Stimulated activated CD4-positive, alpha-beta T cell treated with anti-CD3 and anti-CD28 coated beads, Interleukin-12 subunit alpha, Interleukin-12 subunit beta, amount 100 ng/mL, for 48 hours (primary cell): ENCODE results near the gene KHDC1.
"Not testable (repeated sequence)": the region's sequence is repeated elsewhere in the genome, so short reads cannot be mapped to it uniquely, and the experiment has no call there.

ENCODE experiments used
- DNase-seq, 3 donors: peaks; one replicate each; pipeline ENCODE4 v3.0.0-alpha.2; 2020; ENCODE audit warnings: low read depth in 2 of 3, low spot score in 1 of 3

The KHDC1 gene

GRCh38 chr6:73250016-73250415, 13.0 kb downstream of the KHDC1 start:
- DNase-seq, result no peak

DNA sequence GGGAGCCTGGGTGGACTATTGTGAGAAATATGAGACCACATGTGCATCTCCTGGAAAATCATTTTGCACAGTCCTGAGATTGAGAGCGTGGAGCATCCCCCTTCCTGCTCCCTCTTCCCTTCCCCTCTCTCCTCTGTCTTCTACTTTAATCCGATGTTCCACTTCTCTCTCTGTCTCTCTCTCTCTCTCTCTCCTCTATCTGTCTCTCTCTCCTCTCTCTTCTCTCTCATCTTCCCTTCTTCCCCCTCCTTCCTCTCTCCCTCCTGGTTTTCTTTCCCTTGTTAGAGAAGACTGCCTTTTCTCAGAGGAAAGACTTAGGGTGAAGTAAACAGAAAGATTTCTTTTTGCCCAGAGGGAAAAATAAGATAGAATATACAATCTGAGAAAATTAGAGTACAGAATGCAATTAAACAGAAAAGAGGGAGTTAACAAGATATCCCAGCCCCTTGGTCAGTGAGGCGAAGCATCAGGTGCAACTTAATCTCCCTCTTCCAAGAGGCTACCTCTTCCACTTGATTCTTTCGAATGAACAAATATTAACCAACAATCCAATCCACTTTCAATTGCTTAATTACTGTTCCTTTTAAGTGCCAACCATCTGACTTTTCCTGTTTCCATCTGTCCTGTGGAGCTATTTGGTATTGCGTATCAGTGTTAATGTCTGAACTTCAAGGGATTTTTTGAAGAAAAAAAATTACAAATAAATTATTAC, 14.6 kb downstream of the KHDC1 start:
- DNase-seq, result no peak

GRCh38 chr6:73242001-73242400, 21.0 kb downstream of the KHDC1 start:
- no peak for DNase-seq

DNA sequence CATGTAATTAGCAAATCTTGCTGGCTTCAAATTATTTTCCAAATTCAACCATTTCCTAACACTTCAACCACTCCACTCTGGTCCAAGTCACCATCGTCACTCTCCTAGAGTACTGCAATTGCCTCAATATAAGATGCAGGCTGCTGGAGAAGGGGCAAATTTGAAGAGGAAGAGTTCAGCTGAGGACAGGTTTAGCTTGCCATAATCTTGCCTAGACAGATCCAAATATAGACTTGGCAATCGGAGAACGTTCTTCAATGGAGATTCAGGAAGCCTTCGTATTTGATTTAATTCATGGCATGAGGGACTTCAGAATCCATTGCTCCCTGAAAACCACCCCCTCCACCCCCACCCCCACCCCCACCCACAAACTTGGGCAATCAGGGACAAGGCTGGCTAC, 22.3 kb downstream of the KHDC1 start:
- no peak for DNase-seq

GRCh38 chr6:73236144-73236750, 26.7 kb downstream of the KHDC1 start:
- no peak for DNase-seq

DNA sequence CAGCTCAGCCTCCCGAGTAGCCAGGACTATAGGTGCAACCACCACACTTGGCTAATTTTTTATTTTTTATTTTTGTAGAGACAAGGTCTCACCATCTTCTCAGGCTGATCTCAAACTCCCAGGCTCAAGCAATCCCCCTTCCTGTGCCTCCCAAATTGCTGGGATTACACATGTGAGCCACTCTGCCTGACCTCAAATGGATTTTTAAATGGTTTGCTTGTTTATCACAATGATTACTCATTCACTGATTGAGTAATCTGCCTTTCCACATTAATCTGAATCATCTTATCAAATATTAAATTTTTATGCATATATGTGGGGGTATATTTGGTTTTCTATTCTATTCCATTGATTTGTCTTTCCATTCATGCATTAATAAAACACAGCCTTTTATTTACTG, 28.3 kb downstream of the KHDC1 start:
- DNase-seq, result no peak

DNA sequence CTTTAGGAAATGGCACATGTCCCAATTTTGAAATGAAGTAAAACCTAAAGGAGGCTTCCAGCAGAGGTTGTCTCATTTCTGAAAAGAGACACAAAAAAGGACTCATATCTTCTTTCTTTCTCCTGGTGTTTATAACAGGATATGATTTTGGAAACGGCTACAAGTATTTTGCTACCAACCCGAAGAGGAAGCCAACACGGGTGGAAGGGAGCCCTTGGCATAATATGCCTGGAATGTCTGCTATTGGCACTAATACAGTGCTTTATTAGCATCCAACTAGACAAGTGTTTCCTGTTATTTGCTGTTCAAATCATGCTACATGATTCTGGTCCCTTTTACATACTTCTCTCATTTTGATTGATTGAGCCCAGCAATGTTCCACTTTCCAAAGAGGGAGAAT, 29.0 kb downstream of the KHDC1 start:
- DNase-seq, result not testable (repeated sequence)

DNA sequence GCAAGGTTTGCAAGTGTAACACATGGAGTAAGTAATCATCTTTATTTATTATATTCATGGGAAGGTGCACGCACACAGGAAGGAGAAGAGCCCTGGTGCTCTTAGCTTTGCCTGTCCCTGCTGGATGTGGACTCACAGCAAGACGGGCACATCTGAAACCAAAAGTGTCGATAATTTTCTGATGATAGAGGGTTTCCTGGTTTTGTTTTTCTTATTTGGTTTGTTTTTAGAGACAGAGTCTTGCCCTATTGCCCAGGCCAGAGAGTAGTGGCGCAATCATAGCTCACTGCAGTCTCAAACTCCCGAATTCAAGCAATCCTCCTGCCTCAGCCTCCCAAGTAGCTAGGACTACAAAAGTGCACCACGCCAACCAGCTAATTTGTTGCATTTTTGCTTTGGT, 29.9 kb downstream of the KHDC1 start:
- DNase-seq, result no peak

DNA sequence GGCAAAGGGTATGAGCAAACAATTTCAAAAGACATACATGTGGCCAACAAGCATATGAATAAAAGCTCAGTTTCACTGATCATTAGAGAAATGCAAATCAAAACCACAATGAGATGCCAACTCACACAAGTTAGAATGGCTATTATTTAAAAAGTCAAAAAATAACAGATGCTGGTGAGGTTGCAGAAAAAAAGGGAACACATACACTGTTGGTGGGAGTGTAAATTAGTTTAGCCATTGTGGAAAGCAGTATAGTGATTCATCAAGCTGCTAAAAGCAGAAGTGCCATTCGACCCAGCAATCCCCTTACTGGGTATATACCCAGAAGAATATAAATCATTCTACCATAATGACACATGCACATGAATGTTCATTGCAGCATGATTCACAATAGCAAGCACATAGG, 31.0 kb downstream of the KHDC1 start:
- no peak for DNase-seq

DNA sequence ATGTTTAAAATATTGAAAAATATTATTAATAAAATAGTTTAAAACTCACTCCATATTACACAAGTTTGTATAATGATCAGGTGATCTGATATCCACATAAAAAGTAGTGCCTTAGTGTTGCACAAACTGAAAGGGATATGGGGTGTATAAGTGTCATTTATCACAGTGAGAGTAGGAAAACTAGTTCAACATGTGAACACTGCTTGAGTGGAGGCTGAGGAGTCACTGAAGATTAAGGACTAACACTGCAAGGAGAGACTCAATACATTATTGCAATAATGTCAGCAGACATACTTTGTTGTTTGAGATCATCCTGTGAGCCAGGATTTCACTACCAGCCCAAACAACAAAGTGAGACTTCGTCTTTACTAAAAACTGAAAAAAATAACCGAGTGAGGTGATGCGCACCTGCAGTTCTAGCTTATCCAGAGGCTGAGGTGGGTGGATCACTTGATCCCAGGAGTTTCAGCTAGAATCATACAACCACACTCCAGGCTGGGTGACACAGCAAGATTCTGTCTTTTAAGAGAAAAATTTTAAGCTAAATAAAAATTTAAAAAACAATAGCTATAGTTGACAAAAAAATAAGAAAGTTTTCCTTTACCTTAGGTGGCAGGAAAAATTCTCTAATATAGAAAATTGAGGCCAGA, 35.3 kb downstream of the KHDC1 start:
- DNase-seq, result no peak

DNA sequence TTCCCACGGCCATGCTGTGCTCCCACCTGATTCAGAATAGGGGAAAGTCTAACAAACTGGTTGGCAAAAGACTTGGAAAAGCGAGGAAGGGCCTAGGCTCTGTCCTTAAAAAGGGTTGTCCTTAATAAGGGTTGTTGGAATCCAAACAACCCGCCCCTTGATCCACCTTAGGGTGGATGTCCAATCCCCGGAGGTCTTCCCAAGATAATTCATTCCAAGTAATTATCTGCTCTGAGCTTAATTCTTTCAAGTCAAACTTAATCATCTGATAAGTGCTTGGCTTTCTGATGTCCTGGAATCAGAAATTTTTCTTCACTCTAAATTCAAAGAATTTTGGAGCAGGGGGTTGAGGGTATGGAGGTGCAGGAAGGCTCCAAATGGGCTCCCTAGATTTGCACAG, 37.6 kb downstream of the KHDC1 start, which contains the start of gene KHDC1L:
TSS of gene KHDC1L (minus strand) at position 101 of the 400 bp plus-strand sequence. CDS start at position 13, 88 bp downstream.
- no peak for DNase-seq

DNA sequence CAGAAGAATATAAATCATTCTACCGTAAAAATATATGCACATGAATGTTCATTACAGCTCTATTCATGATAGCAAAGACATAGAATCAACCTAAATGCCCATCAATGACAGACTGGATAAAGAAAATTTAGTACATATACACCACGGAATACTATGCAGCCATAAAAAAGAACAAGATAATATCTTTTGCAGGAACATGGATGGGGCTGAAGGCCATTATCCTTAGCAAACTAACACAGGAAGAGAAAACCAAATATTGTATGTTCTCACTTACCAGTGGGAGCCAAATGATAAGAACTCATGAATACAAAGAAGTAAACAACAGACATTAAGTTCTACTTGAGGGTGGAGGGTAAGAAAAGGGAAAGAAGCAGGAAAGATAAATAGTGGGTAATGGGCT, 46.1 kb downstream of the KHDC1 start:
- no peak for DNase-seq

DNA sequence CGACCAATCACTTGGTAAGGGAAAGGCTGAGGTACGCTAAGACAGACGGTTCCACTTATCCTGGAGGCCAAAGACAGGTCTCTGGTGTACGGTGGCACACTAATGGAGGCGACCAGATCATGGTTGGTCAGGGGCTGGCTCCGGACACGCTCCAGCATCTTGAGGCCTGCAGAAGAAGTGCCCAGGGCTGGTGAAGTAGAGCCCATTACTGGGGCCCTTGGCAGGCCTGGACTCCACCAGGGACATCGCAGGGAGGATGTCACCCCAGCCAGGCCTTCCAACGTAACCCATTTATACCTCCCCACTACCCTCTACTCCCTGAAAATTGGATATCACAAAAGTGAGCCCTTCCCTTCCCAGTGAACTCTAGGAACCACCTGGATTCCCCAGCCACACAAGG, 53.9 kb downstream of the KHDC1 start:
- no peak for DNase-seq

GRCh38 chr6:73207221-73207837, 55.7 kb downstream of the KHDC1 start:
- DNase-seq, result no peak

GRCh38 chr6:73204252-73204651, 58.7 kb downstream of the KHDC1 start:
- DNase-seq, result no peak

DNA sequence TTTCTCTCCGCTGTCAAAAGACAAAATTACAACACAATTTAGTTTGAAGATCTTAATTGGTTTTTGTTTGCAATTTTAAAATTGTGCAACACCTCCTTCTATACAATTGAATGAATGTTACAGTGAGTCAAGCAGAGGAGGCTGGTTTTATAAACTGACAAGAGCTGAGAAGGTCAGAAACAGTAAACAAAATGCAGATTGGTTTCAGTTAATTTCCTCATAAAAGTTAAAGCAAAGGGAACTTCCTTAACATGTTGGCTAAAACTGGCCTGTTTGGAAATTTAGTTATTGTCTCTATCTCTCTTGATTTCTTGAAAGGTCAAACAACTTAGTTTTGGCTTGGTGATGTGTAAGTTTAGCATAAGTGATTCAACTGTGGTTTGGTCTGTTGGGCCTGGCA, 59.9 kb downstream of the KHDC1 start:
- DNase-seq, result no peak

- no peak for DNase-seq
Observed at GRCh38 chr6:73200735-73201134, 62.3 kb downstream of the KHDC1 start.

GRCh38 chr6:73200247-73200646, 62.7 kb downstream of the KHDC1 start:
- DNase-seq, result no peak

DNA sequence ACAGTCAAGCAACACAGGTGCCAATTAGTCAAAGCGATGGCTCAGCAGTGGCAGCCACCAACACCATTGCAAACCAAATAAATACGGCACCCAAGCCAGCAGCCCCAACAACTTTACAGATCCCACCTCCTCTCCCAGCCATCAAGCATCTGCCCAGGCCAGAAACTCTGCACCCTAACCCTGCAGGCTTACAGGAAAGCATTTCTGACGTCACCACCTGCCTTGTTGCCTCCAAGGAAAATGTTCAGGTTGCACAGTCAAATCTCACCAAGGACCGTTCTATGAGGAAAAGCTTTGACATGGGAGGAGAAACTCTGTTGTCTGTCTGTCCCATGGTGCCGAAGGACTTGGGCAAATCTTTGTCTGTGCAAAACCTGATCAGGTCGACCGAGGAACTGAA, 68.3 kb downstream of the KHDC1 start:
- no peak for DNase-seq

GRCh38 chr6:73193302-73193701, 69.7 kb downstream of the KHDC1 start:
- DNase-seq, result not testable (repeated sequence)
